DMS 273 treated with DMSO at 0.1 percent for 48 hours (cell line): Measurements from ENCODE around the gene MCMBP.
"Not testable (repeated sequence)": the region's sequence is repeated elsewhere in the genome, so short reads cannot be mapped to it uniquely, and the experiment has no call there.

Experiments
- DNase-seq: peaks from one replicate; lab custom pipeline; 2025; lab: John Stamatoyannopoulos, UW

The MCMBP gene, protein sequence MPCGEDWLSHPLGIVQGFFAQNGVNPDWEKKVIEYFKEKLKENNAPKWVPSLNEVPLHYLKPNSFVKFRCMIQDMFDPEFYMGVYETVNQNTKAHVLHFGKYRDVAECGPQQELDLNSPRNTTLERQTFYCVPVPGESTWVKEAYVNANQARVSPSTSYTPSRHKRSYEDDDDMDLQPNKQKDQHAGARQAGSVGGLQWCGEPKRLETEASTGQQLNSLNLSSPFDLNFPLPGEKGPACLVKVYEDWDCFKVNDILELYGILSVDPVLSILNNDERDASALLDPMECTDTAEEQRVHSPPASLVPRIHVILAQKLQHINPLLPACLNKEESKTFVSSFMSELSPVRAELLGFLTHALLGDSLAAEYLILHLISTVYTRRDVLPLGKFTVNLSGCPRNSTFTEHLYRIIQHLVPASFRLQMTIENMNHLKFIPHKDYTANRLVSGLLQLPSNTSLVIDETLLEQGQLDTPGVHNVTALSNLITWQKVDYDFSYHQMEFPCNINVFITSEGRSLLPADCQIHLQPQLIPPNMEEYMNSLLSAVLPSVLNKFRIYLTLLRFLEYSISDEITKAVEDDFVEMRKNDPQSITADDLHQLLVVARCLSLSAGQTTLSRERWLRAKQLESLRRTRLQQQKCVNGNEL

GRCh38 chr10:119872610-119872859, at the start of gene MCMBP:
Gene MCMBP (minus strand): TSS chr10:119872843. CDS start chr10:119872584, 259 bp downstream.
- DNase-seq: no peak

DNA sequence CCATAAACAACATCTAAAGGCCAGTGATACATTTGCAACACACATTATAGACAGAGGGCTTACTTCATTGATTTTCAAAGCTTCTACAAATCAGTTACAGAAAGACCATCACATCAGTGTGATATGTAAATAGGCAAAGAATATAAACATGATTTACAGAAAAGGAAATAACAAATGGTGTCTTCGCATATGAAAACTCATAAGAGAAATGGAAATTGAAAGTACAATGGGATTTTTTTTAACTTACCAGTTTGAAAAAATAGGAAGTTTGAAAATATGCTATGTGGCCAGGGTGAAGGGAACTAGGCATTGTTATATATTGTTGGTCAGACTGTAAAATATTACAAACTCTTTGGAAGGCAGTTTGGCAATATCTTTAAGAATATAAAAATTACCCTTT, 47.2 kb upstream of the MCMBP start:
- DNase-seq: no peak

DNA sequence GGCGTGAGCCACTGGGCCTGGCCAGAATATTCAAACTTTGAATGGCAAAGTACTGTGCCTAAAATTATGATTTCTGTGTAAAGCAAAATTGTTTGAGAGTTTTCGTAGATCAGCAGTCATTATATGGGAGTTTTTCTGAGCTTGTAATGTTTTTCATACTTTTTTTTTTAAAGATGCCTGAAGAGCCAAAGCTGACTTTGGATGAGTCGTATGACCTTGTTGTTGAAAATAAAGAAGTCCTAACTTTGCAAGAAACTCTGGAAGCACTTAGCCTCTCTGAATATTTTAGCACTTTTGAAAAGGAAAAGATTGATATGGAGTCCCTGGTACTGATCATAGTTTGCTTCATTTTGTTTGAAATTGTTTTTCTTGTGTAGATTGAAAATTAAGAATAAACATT, 46.6 kb upstream of the MCMBP start:
- no peak for DNase-seq

- no peak for DNase-seq
Observed at GRCh38 chr10:119917777-119918176, 45.1 kb upstream of the MCMBP start.

DNA sequence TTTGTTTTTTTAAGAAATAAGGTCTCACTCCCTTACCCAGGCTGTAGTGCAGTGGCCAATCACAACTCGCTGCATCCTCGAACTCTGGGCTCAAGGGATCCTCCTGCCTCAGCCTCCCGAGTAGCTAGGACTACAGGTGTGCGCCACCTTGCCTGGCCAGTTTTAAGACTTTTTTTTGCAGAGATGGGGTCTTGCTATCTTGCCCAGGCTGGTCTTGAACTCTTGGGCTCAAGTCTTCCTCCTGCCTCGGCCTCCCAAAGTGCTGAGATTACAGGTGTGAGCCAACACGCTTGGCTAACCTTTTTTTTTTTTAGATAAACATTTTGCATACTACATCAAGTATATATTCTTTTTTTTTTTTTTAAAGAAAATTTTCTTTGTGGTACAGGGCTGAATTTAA, 38.0 kb upstream of the MCMBP start:
- no peak for DNase-seq

DNA sequence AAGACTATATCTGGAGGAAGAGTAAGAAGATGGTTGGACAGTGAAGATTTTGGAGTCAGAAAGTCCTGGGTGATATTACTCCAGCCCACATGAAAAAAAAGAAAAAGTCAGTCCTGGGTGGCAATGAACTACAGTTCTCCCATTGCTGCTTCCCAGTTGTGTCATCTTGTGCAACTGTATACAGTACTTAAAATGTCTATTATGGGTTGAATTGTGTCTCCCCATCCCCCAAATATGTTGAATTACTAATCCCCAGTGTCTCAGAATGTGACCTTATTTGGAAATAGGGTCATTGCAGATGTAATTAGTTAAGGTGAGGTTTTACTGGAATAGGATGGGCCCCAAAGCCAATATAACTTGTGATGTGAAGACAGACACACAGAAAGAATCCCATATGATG, 35.5 kb upstream of the MCMBP start:
- DNase-seq: no peak

GRCh38 chr10:119907695-119908094, 35.1 kb upstream of the MCMBP start:
- not testable (repeated sequence) for DNase-seq

DNA sequence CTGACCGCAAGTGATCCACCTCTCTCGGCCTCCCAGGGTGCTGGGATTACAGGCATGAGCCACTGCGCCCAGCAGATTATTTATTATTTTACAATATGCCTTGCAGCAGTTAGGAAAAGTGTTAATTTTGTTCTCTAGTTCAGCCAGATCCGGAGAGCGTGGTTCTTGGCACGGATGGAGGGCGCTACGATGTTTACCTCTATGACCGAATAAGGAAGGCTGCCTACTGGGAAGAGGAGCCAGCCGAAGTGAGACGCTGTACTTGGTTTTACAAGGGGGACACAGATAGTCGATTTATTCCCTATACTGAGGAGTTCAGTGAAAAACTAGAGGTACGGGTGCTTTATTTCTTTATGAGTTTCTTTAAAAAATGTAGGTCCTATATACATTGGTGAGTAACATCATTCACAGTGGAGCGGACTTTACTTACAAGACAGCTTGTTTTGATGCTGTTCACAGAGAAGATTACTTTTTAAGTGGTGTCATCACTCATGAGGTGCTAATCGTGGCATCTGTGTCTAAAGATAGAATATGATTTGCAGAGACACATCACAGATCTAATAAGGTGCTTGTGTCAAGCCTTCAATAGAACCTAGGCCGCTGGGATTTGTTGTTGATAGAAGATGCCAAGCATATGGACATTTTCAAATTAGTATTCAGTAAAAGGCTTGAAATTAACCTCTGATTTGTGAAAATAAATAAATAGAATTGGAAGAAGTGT, 31.5 kb upstream of the MCMBP start:
- no peak for DNase-seq

- no peak for DNase-seq
Observed at GRCh38 chr10:119898577-119898976, 25.9 kb upstream of the MCMBP start.

- no peak for DNase-seq
Observed at GRCh38 chr10:119896937-119897770, 24.5 kb upstream of the MCMBP start.

DNA sequence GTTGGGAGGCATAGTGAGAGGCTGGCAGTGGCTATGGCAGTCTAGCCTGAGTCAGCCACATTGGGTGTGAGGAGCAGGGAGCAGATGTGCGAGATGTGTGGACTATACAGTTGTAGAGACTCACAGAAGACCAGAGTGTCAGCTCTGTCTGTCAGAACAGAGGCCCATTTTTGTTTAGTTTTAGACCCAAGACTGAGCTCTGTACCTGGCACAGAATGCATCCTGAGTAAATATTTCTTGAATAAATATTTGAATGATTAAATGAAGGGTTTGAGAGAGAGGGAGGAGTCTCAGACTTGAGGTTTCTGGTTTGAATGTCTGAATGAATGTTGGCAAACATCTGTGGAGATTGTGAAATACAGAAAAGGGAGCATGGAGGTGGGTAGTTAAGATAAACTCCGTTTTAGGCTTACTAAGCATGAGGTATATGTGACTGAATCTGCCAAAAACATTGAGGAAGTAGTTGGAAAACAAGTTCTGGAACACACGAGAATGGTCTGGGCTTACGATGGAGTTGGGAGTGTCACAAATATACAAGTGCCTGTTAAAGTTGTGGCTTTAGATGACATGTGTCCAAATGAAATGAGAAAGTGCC, 23.5 kb upstream of the MCMBP start:
- DNase-seq: no peak

DNA sequence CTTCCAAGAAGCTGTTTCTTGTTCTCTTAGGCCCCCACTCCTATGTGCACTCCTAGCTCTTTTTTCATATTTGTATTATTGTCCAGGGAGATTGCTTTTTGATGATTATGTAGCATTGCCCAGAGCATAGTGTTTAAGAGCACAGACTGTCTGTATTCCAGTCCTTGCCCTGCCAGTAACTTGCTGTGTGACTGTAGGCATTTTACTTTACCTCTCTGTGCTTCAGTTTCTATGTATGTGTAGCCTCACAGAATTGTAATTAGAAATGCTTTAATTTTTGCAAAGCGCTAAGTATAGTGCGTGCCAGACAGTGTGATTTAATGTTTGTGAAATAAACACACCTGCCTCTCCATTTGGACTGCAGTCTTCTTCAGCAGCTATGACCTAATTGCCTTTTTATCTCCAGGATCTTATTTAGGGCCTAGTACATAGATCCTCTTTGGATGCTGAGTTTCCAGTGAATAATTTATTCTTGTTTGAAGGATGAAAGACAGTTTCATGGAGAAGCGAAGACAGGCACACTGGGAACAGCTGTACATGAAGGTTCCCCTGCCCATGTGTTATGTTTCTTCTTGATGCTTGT, 21.3 kb upstream of the MCMBP start:
- no peak for DNase-seq

DNA sequence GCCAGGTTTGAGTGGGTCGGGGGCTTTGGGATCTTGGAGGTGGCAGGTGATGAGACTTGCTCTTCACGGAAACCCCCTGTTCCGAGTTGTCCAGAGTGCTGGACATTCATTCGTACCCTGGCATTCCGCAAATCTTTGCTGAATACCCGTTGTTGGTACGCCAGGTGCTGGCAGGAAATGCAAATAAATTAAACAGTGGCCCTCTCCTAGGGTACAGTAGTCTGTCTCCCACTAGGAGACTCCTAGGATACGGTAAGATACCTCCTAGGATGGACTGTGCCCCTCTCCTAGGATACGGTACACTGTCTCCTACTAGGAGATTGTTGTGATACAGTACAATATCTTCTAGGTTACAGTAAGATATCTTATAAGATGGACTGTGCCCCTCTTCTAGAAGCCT, 20.4 kb upstream of the MCMBP start:
- no peak for DNase-seq

- peak; percentile 69 for DNase-seq
Observed at GRCh38 chr10:119892188-119893065, 19.8 kb upstream of the MCMBP start, which contains the start of gene SEC23IP. Gene SEC23IP (plus strand): TSS chr10:119892730. CDS start chr10:119892783, 53 bp downstream.

DNA sequence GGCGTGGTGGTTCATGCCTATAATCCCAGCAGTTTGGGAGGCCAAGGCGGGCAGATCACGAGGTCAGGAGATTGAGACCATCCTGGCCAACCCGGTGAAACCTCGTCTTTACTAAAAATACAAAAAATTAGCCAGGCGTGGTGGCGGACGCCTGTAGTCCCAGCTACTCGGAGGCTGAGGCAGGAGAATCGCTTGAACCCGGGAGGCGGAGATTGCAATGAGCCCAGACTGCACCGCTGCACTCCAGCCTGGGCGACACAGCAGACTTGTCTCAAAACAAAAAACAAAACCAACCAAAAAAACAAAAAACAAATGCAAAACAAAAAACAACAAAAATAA, 19.2 kb upstream of the MCMBP start:
- DNase-seq: not testable (repeated sequence)

DNA sequence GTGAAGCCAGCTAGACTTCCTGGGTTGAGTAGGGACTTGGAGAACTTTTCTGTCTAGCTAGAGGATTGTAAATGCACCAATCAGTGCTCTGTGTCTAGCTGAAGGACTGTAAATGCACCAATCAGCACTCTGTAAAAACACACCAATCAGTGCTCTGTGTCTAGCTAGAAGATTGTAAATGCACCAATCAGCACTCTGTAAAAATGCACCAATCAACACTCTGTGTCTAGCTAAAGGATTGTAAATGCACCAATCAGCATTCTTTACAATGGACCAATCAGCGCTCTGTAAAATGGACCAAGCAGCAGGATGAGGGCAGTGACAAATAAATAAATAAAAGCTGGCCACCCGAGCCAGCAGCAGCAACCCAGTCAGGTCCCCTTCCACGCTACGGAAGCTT, 17.7 kb upstream of the MCMBP start:
- not testable (repeated sequence) for DNase-seq

- not testable (repeated sequence) for DNase-seq
Observed at GRCh38 chr10:119889201-119889600, 16.6 kb upstream of the MCMBP start.

GRCh38 chr10:119888715-119889114, 16.1 kb upstream of the MCMBP start:
- DNase-seq: not testable (repeated sequence)

GRCh38 chr10:119886070-119886469, 13.4 kb upstream of the MCMBP start:
- DNase-seq: not testable (repeated sequence)

DNA sequence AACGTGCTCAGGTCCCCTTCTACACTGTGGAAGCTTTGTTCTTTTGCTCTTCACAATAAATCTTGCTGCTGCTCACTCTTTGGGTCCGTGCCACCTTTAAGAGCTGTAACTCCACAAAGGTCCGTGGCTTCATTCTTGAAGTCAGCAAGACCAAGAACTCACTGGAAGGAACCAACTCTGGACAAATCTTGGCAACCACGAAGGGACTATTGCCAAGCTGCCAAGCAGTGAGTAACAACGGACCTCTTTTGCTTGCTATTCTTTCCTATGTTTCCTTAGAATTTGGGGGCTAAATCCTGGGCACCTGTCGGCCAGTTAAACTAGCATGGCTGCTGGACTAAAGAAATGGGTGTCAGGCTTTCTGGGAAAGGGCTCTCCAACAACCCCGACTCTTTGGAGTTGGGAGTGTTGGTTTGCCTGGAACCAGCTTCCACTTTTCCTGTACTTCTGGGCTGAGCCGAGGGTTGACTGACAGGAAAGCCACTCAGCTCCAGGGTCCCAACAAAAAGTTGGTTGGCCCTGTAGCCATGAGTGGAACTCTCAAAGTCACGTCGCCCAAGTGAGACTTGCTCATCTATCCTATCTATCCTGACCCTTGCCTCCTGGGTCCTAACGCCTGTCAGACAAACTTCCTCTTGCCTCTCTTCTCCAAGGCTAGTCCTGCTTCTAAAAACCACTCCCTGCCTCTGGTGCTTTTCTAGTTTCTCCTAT, 11.4 kb upstream of the MCMBP start:
- DNase-seq: not testable (repeated sequence)
